OCI-LY3 (cell line): ENCODE results near the gene UBA52.

Experiments
- H2AFZ ChIP-seq: fragments of 200-600, 300-600 bp; shearing (Covaris generic); 2 replicates; pipeline ENCODE4 v1.6.0; 2014; ENCODE audit warnings: antibody characterized with exemption, low read depth, low read length
- H3K27ac ChIP-seq: fragments of 200-600, 300-600 bp; sonication (generic); 2 replicates; pipeline ENCODE4 v1.5.1; 2014; ENCODE audit warnings: mild to moderate bottlenecking, low read length, moderate library complexity, mixed read lengths
- H3K27me3 ChIP-seq: fragments of 200-600, 300-600 bp; sonication (generic); 2 replicates; pipeline ENCODE4 v1.6.1; 2014; ENCODE audit warnings: low read depth, low read length, mixed read lengths
- H3K36me3 ChIP-seq: fragments of 200-600, 300-600 bp; sonication (generic); replicated peaks from 2 replicates; pipeline ENCODE3; 2014; ENCODE audit warnings: low read depth, low read length, mixed read lengths
- H3K4me1 ChIP-seq: fragments of 300-600, 200-600 bp; sonication (generic); 2 replicates; pipeline ENCODE4 v1.6.1; 2014; ENCODE audit warnings: low read length, mixed read lengths
- H3K4me2 ChIP-seq: fragments of 200-600, 300-600 bp; sonication (generic); 2 replicates; pipeline ENCODE4 v1.6.1; 2014; ENCODE audit warnings: low read length, mixed read lengths
- H3K4me3 ChIP-seq: fragments of 300-600, 200-600 bp; sonication (generic); 2 replicates; pipeline ENCODE4 v1.5.1; 2014; ENCODE audit warnings: antibody characterized with exemption, mild to moderate bottlenecking, low read length, moderate library complexity
- H3K79me2 ChIP-seq: fragments of 300-600, 200-600 bp; shearing (Covaris generic); 2 replicates; pipeline ENCODE4 v1.6.1; 2014; ENCODE audit warnings: mild to moderate bottlenecking, low read length, mixed read lengths
- H3K9ac ChIP-seq: fragments of 300-600, 200-600 bp; shearing (Covaris generic); 2 replicates; pipeline ENCODE4 v1.6.0; 2014; ENCODE audit warnings: mild to moderate bottlenecking, low read length, moderate library complexity
- H3K9me3 ChIP-seq: fragments of 200-600, 300-600 bp; shearing (Covaris generic); 2 replicates; pipeline ENCODE4 v1.6.1; 2014; ENCODE audit warnings: low read length, mixed read lengths; ENCODE audit not compliant: insufficient read depth
- H4K20me1 ChIP-seq: fragments of 200-600, 300-600 bp; sonication (generic); 2 replicates; pipeline ENCODE4 v1.6.1; 2016; ENCODE audit warnings: low read length, mixed read lengths; ENCODE audit not compliant: insufficient read depth
- EZH2phosphoT487 ChIP-seq: fragments of 200-600 bp; shearing (Covaris generic); IDR thresholded peaks from 2 replicates; pipeline ENCODE4 v1.6.1; 2018; ENCODE audit warnings: antibody characterized with exemption, mixed run types, low read depth
- TF ChIP-seq, protein P1 (sequence below): fragments of 200-600, 300-600 bp; sonication (generic); IDR thresholded peaks from 2 replicates; pipeline ENCODE4 v1.5.1; 2014; ENCODE audit warnings: antibody characterized with exemption, low read length, low read depth

The UBA52 gene

DNA sequence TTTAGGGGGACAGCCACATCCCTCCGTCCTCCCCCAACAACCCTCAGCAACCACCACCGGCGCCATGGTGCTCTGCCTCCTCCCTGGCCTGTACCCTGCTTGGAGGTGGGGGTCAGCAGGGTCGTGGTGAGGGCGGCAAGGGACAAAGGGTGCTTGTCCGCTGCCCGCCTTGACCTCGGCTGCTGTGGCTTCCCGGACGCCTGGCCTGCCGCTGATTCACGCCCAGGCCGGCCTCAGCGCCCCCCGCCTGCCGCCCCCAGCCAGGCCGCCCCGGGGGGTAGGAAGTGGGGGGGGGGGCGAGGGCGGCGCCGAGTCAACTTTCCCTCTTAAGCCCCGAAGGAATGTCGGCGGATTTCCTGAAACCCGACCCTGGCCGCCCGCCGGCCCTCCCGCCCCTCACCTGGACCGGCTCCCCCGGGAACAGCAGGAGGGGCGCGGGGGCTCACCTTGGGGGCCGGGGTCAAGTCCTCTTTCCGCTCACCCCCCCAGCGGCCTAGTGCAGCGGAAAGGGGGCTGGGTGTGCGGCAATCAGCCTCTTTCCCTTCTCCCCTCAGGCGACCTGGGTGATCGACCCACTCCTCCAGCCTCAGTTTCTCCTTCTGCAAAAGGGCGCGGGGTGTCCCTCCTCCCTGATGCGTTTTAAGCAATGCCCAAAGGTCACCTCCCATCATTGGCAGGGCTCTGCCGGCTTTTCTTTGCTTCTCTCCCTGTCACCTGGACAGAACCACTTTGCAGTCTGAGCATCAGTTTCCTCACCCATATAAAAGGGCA lies 39.1 kb downstream of the UBA52 start:
- Histone ChIP-seq H4K20me1 (no peaks in the 10 kb centered on the region), H3K27ac (no peak overlapping the region), H3K4me2 (no peak overlapping the region), H3K9me3 (no peaks in the 10 kb centered on the region), H3K36me3 (no peaks in the 10 kb centered on the region), H3K79me2 (no peaks in the 10 kb centered on the region), H2AFZ (no peak overlapping the region), H3K4me1 (no peaks in the 10 kb centered on the region), H3K4me3 (no peak overlapping the region), H3K9ac (no peak overlapping the region), H3K27me3 (peaks cover 40% of the 10 kb centered on the region)
- no peak for TF ChIP-seq EZH2phosphoT487
- TF ChIP-seq, protein P1, sequence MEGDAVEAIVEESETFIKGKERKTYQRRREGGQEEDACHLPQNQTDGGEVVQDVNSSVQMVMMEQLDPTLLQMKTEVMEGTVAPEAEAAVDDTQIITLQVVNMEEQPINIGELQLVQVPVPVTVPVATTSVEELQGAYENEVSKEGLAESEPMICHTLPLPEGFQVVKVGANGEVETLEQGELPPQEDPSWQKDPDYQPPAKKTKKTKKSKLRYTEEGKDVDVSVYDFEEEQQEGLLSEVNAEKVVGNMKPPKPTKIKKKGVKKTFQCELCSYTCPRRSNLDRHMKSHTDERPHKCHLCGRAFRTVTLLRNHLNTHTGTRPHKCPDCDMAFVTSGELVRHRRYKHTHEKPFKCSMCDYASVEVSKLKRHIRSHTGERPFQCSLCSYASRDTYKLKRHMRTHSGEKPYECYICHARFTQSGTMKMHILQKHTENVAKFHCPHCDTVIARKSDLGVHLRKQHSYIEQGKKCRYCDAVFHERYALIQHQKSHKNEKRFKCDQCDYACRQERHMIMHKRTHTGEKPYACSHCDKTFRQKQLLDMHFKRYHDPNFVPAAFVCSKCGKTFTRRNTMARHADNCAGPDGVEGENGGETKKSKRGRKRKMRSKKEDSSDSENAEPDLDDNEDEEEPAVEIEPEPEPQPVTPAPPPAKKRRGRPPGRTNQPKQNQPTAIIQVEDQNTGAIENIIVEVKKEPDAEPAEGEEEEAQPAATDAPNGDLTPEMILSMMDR, result no peak

- TF ChIP-seq, protein P1, result no peak
- TF ChIP-seq EZH2phosphoT487, result no peak
- Histone ChIP-seq H3K27ac (no peak overlapping the region), H3K79me2 (no peaks in the 10 kb centered on the region), H3K9me3 (no peaks in the 10 kb centered on the region), H3K9ac (no peak overlapping the region), H4K20me1 (no peaks in the 10 kb centered on the region), H3K4me3 (no peak overlapping the region), H3K4me2 (no peak overlapping the region), H3K36me3 (no peaks in the 10 kb centered on the region), H3K27me3 (peaks cover 44% of the 10 kb centered on the region), H2AFZ (no peak overlapping the region), H3K4me1 (no peaks in the 10 kb centered on the region)
Observed at GRCh38 chr19:18611327-18612050, 39.8 kb downstream of the UBA52 start.

DNA sequence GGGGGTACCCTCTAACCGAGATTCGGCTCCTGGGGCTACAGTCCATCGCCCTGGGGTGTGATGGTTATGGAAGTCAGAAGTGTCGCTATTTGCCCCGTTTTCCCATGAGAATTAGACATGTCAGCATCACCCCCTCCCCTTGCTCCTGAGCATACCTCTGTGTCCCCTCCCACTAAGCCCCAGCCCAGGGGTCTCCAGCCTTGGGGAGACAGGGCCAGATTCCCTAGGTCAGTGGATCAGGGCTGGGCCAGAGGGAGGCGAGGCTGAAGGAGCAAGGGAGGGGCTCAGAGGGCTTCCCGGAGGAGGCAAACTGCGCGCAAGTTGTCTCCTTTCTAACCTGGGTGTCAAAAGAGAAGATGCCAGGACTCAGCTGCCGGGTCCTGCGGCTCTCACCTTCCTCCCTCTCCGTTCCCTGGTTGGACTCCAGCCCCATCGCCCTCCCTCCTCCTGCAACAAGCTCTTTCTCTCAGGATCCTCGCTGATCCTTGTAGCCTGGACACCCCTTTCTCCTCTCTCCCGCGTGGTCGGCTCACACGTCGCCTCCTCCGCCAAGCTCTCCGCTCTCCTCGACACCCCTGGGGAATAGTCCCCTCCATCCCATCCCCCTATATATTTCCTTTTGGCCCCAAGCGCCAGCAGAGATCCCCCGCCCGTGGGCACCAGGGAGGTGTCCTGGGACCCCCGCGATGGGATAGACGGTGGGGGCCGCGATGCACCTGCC lies 40.6 kb downstream of the UBA52 start:
- peak overlapping the region; percentile 73 for H3K4me3 ChIP-seq
- H3K4me1 ChIP-seq, result no peaks in the 10 kb centered on the region
- H3K9ac ChIP-seq, result no peak overlapping the region

More for the DNA sequence above, 40.6 kb downstream of the UBA52 start:
- H3K27me3 ChIP-seq, result peaks cover 44% of the 10 kb centered on the region
- H3K9me3 ChIP-seq, result no peaks in the 10 kb centered on the region
- H4K20me1 ChIP-seq, result no peaks in the 10 kb centered on the region
- H3K36me3 ChIP-seq, result no peaks in the 10 kb centered on the region
- no peak overlapping the region; the same call in 1 of the 2 replicates for H2AFZ ChIP-seq
- H3K79me2 ChIP-seq, result no peaks in the 10 kb centered on the region
- H3K27ac ChIP-seq, result no peak overlapping the region
- TF ChIP-seq EZH2phosphoT487, result no peak
- TF ChIP-seq, protein P1, result no peak
- H3K4me2 ChIP-seq, result peak overlapping the region; percentile 47
